K562 (cell line): Measurements from ENCODE around the gene IMMP1L. TPM values are rescaled to one million over a fixed set of nuclear protein-coding genes. Genes with fewer than 3 reads are reported as not detected.

Source experiments
- ATAC-seq: fragments of 200-7000 bp; cut with Tn5 transposase; 3 replicates; pipeline ENCODE4 v1.9.1; 2020; ENCODE audit warnings: moderate library complexity
- BruUV-seq: library from RNA; stranded (reverse); fragments of 400-500 nt; replicated peaks from 2 replicates; lab custom pipeline; 2021; lab: Mats Ljungman, UMichigan
- CTCF ChIA-PET: fragments of 300-600 bp; formaldehyde crosslinking; extraction: SDS; loops from one replicate; lab custom pipeline; 2021; ENCODE audit warnings: low intra/inter-chr PET ratio; lab: Yijun Ruan, JAX
- POLR2A ChIA-PET: fragments of 300-600, 350-650 bp; sonication (Branson Sonifier 250); formaldehyde crosslinking; extraction: SDS; loops from one replicate; lab custom pipeline; 2021; ENCODE audit warnings: antibody characterized with exemption, inconsistent platforms; lab: Yijun Ruan, JAX
- DNase-seq, 4 experiments: peaks; one replicate each; pipeline versions ENCODE4 v3.0.0 to v3.0.0-alpha.2; 2011 to 2018; ENCODE audit warnings: low spot score in 3 of 4, mixed read lengths in 3 of 4; ENCODE audit errors: extremely low read depth in 1 of 4
- FAIRE-seq: peaks from 2 replicates; lab custom pipeline; 2011; peaks lifted over from hg19 to GRCh38; lab: Jason Lieb, UNC
- H2AFZ ChIP-seq: 2 replicates; pipeline ENCODE4 v1.6.0; 2011; ENCODE audit warnings: low read depth, low read length, control low read depth, inconsistent platforms
- H3K27ac ChIP-seq: fragments of 200-600 bp; 3 replicates; pipeline ENCODE4 v1.8.0; 2011; ENCODE audit warnings: low read depth, mild to moderate bottlenecking, control low read depth, inconsistent platforms, low read length, moderate library complexity, mixed read lengths; ENCODE audit errors: extremely low read depth
- H3K27me3 ChIP-seq, 2 experiments: fragments of 300-600 bp in 1 of 2; 2 replicates in 1 of 2; 3 replicates in 1 of 2; pipeline versions ENCODE4 v1.6.0 to v1.8.0; 2011; ENCODE audit warnings: inconsistent platforms in 2 of 2, low read length in 2 of 2, mild to moderate bottlenecking in 1 of 2, mixed read lengths in 1 of 2, moderate library complexity in 1 of 2; ENCODE audit not compliant: control insufficient read depth in 2 of 2, insufficient read depth in 2 of 2
- H3K36me3 ChIP-seq: fragments of 300-600 bp; 3 replicates; pipeline ENCODE4 v1.8.0; 2011; ENCODE audit warnings: mild to moderate bottlenecking, low read length, inconsistent platforms; ENCODE audit not compliant: control insufficient read depth, insufficient read depth
- H3K4me1 ChIP-seq, 2 experiments: fragments of 200-600 bp in 1 of 2; replicated peaks in 1 of 2; 2 replicates in 1 of 2; 3 replicates in 1 of 2; pipeline versions ENCODE4 v1.5.1 to v1.8.0; 2011; ENCODE audit warnings: inconsistent platforms in 2 of 2, low read length in 2 of 2, mild to moderate bottlenecking in 1 of 2, mixed read lengths in 1 of 2, moderate library complexity in 1 of 2; ENCODE audit not compliant: control insufficient read depth in 2 of 2, insufficient read depth in 2 of 2
- H3K4me2 ChIP-seq: 2 replicates; pipeline ENCODE4 v1.6.1; 2011; ENCODE audit warnings: low read length, control low read depth, inconsistent platforms, mixed read lengths; ENCODE audit not compliant: insufficient read depth
- H3K4me3 ChIP-seq: fragments of 200-600 bp; sonication (generic), shearing (Covaris generic); 2 replicates; pipeline ENCODE4 v1.5.1; 2016; ENCODE audit warnings: control low read depth, inconsistent platforms
- H3K79me2 ChIP-seq: fragments of 200-600 bp; 3 replicates; pipeline ENCODE4 v1.8.0; 2011; ENCODE audit warnings: low read length, inconsistent platforms; ENCODE audit not compliant: control insufficient read depth, insufficient read depth
- H3K9ac ChIP-seq, 2 experiments: 2 replicates each; pipeline versions ENCODE4 v1.6.0 to v1.6.1; 2011; ENCODE audit warnings: low read depth in 2 of 2, low read length in 2 of 2, control low read depth in 1 of 2, inconsistent platforms in 1 of 2, mild to moderate bottlenecking in 1 of 2, mixed read lengths in 1 of 2; ENCODE audit not compliant: insufficient read depth in 1 of 2
- H3K9me1 ChIP-seq: one replicate; pipeline ENCODE4 v1.6.0; 2011; ENCODE audit warnings: inconsistent platforms, mild to moderate bottlenecking, low read length, moderate library complexity; ENCODE audit not compliant: control insufficient read depth, insufficient read depth
- H3K9me3 ChIP-seq: replicated peaks from 2 replicates; pipeline ENCODE4 v1.5.1; 2011; ENCODE audit warnings: low read depth, low read length, inconsistent platforms; ENCODE audit not compliant: control insufficient read depth, insufficient read depth
- H4K20me1 ChIP-seq: replicated peaks from 2 replicates; pipeline ENCODE4 v1.6.1; 2011; ENCODE audit warnings: low read length, inconsistent platforms, mixed read lengths; ENCODE audit not compliant: control insufficient read depth, insufficient read depth
- BMI1 ChIP-seq: fragments of 150-350 bp; IDR thresholded peaks from 2 replicates; pipeline ENCODE4 v1.6.1; 2014; ENCODE audit warnings: low read length
- CBX2 ChIP-seq: fragments of 200-600 bp; sonication (generic); IDR thresholded peaks from one replicate; pipeline ENCODE4 v1.6.1; 2012; ENCODE audit warnings: mild to moderate bottlenecking, low read length, inconsistent platforms; ENCODE audit not compliant: insufficient read depth, poor library complexity, severe bottlenecking
- DIDO1 ChIP-seq: fragments of 450-650 bp; IDR thresholded peaks from 2 replicates; pipeline ENCODE4 v1.6.1; 2016; ENCODE audit warnings: low read depth, missing biosample characterization, missing genetic modification characterization
- ELF1 ChIP-seq: fragments of 200-800 bp; sonication (Bioruptor generic); IDR thresholded peaks from 2 replicates; pipeline ENCODE4 v1.6.1; 2016; ENCODE audit warnings: missing genetic modification characterization, missing compliant biosample characterization
- FOXK1 ChIP-seq: sonication (generic); formaldehyde crosslinking; IDR thresholded peaks from 2 replicates; pipeline ENCODE4 v1.8.0; 2022; ENCODE audit warnings: missing genetic modification reagents, mild to moderate bottlenecking, borderline replicate concordance
- GATAD2B ChIP-seq: fragments of 450-650 bp; IDR thresholded peaks from 2 replicates; pipeline ENCODE4 v1.6.1; 2017; ENCODE audit warnings: mild to moderate bottlenecking, borderline replicate concordance
- HNRNPUL1 ChIP-seq: fragments of 200-400 bp; formaldehyde crosslinking; IDR thresholded peaks from 2 replicates; pipeline ENCODE4 v1.6.1; 2017; ENCODE audit warnings: low read length
- NFE2 ChIP-seq: IDR thresholded peaks from 2 replicates; pipeline ENCODE4 v1.6.1; 2014; ENCODE audit warnings: antibody characterized with exemption, low read depth
- POLR2AphosphoS2 ChIP-seq: IDR thresholded peaks from 2 replicates; pipeline ENCODE4 v1.6.1; 2012; ENCODE audit warnings: low read length, improper control_type of control experiment
- SIRT6 ChIP-seq: IDR thresholded peaks from one replicate; pipeline ENCODE4 v1.6.1; 2012; ENCODE audit warnings: low read depth, mild to moderate bottlenecking, control low read depth, inconsistent platforms, low read length, moderate library complexity
- SREBF1 ChIP-seq: fragments of 150-350 bp; IDR thresholded peaks from 2 replicates; pipeline ENCODE4 v1.6.1; 2014; ENCODE audit warnings: antibody characterized with exemption, low read depth, low read length, borderline replicate concordance
- ZNF140 ChIP-seq: fragments of 250-450 bp; sonication (Bioruptor Pico); IDR thresholded peaks from 2 replicates; pipeline ENCODE4 v1.8.0; 2021; ENCODE audit warnings: moderate library complexity, mild to moderate bottlenecking, inconsistent platforms
- WGBS: fragments of 100-300 bp; shearing (Covaris generic); methylation state at CpG from one replicate; pipeline ENCODE4 v1.1.6; 2016; ENCODE audit warnings: low coverage, mixed read lengths; ENCODE audit not compliant: insufficient coverage; ENCODE audit errors: missing lambda C conversion rate; 5-methylcytosine and 5-hydroxymethylcytosine counted together
- in situ Hi-C: fragments of 300-500 bp; cut with MboI; formaldehyde crosslinking; loops from 4 replicates; pipeline ENCODE4 v1.15.0; 2018; ENCODE audit warnings: inconsistent platforms, mixed read lengths
- intact Hi-C: fragments of 100-400 bp; cut with micrococcal nuclease; formaldehyde crosslinking; loops from 2 replicates; pipeline ENCODE4 v1.14.2; 2022
- polyA plus RNA-seq, 8 experiments: library from polyadenylated mRNA; depleted of rRNA in 4 of 8; stranded (reverse) in 5 of 8; unstranded in 3 of 8; fragments of >200 nt; fragmentation: Nextera tagmentation in 2 of 8; fragmentation: Illumina TruSeq in 1 of 8; extraction: Ambion mirVana in 2 of 8; extraction: Trizol in 1 of 8; gene quantifications; 2 replicates each; pipeline versions ENCODE4 v1.2.1 to v1.2.3, GENCODE V29; 2011 to 2014; ENCODE audit warnings: inconsistent platforms in 1 of 8, missing spikeins in 1 of 8
- total RNA-seq, 7 experiments: library from RNA; depleted of rRNA in 6 of 7; stranded (reverse); fragments of >200 nt in 6 of 7; fragmentation: Illumina TruSeq in 2 of 7; extraction: Trizol in 2 of 7; gene quantifications; 2 replicates each; pipeline versions ENCODE4 v1.2.1 to v1.2.3, GENCODE V29; 2011 to 2021; ENCODE audit warnings: low replicate concordance in 1 of 7
- TF ChIP-seq, protein P1 (sequence below): IDR thresholded peaks from 2 replicates; pipeline ENCODE4 v1.6.1; 2011; ENCODE audit not compliant: insufficient read length; ENCODE audit errors: extremely low read depth
- TF ChIP-seq, protein P2 (sequence below): fragments of 450-650 bp; IDR thresholded peaks from one replicate; pipeline ENCODE4 v1.6.1; 2018; ENCODE audit warnings: mild to moderate bottlenecking, moderate library complexity; ENCODE audit not compliant: partially characterized antibody
- TF ChIP-seq, protein P3 (sequence below): sonication (generic); formaldehyde crosslinking; IDR thresholded peaks from 2 replicates; pipeline ENCODE4 v1.8.1; 2023; ENCODE audit warnings: mild to moderate bottlenecking, missing genetic modification reagents
- TF ChIP-seq, protein P4 (sequence below), 2 experiments: fragments of 450-650 bp; IDR thresholded peaks; 2 replicates each; pipeline ENCODE4 v1.6.1; 2016

Gene IMMP1L
- total and polyA plus RNA-seq, 9 of the 15 experiments (the other 6 are each of a cell fraction or from before 2014, with no cell fraction given), result 56.0 to 245 (median 169) TPM

DNA sequence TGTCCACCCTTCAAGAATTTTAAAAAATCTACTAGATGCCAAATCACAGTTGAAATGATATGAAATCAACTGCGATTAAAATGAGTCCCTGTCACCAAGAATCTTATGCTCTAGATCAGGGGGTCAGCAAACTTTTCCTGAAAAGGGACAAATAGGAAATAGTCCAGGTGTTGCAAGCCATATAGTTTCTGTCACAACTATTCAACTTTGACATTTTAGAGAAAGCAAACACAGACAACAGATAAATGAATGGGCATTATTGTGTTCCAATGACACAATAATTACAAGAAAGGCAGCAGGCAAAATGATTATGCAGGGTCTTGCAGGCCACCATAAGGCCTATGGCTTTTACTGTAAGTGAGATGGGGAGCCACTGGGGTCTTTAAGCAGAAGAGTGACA, 58.6 kb downstream of the IMMP1L start:
- WGBS, result 100% methylated on average over 1 of the region's 1 CpG
- peaks cover 44% of the 10 kb centered on the region; the same call in 2 of the 3 replicates for H3K36me3 ChIP-seq
- BruUV-seq, result no TSS peak
- H3K27ac ChIP-seq, result no peak overlapping the region
- no peak overlapping the region for H3K4me2 ChIP-seq
- no peak for ATAC-seq
- no peak overlapping the region for H3K4me3 ChIP-seq
- ChIA-PET POLR2A (no interaction called here), CTCF (no interaction called here)
- H3K27me3 ChIP-seq, result no peaks in the 10 kb centered on the region
- H2AFZ ChIP-seq, result no peak overlapping the region
- FAIRE-seq, result no peak
- H3K4me1 ChIP-seq, result no peaks in the 10 kb centered on the region
- intact Hi-C loops (no loop called here), in situ Hi-C loops (no loop called here)
- H4K20me1 ChIP-seq, result no peaks in the 10 kb centered on the region
- no peak overlapping the region for H3K9ac ChIP-seq
- DNase-seq, result no peak
- 0 out of 3 replicates have a peak, but pooled peaks cover 4% of the 10 kb centered on the region for H3K79me2 ChIP-seq
- no peaks in the 10 kb centered on the region for H3K9me3 ChIP-seq
- no peak for TF ChIP-seq POLR2AphosphoS2
- no peak for TF ChIP-seq BMI1
- no peak for TF ChIP-seq CBX2
- no peak for TF ChIP-seq HNRNPUL1
- TF ChIP-seq, protein P1, sequence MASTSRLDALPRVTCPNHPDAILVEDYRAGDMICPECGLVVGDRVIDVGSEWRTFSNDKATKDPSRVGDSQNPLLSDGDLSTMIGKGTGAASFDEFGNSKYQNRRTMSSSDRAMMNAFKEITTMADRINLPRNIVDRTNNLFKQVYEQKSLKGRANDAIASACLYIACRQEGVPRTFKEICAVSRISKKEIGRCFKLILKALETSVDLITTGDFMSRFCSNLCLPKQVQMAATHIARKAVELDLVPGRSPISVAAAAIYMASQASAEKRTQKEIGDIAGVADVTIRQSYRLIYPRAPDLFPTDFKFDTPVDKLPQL, result no peak
- TF ChIP-seq, protein P2, sequence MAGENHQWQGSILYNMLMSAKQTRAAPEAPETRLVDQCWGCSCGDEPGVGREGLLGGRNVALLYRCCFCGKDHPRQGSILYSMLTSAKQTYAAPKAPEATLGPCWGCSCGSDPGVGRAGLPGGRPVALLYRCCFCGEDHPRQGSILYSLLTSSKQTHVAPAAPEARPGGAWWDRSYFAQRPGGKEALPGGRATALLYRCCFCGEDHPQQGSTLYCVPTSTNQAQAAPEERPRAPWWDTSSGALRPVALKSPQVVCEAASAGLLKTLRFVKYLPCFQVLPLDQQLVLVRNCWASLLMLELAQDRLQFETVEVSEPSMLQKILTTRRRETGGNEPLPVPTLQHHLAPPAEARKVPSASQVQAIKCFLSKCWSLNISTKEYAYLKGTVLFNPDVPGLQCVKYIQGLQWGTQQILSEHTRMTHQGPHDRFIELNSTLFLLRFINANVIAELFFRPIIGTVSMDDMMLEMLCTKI, result no peak
- TF ChIP-seq, protein P3, sequence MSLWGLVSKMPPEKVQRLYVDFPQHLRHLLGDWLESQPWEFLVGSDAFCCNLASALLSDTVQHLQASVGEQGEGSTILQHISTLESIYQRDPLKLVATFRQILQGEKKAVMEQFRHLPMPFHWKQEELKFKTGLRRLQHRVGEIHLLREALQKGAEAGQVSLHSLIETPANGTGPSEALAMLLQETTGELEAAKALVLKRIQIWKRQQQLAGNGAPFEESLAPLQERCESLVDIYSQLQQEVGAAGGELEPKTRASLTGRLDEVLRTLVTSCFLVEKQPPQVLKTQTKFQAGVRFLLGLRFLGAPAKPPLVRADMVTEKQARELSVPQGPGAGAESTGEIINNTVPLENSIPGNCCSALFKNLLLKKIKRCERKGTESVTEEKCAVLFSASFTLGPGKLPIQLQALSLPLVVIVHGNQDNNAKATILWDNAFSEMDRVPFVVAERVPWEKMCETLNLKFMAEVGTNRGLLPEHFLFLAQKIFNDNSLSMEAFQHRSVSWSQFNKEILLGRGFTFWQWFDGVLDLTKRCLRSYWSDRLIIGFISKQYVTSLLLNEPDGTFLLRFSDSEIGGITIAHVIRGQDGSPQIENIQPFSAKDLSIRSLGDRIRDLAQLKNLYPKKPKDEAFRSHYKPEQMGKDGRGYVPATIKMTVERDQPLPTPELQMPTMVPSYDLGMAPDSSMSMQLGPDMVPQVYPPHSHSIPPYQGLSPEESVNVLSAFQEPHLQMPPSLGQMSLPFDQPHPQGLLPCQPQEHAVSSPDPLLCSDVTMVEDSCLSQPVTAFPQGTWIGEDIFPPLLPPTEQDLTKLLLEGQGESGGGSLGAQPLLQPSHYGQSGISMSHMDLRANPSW (CRISPR knock-in tag), result no peak
- TF ChIP-seq SIRT6, result no peak
- TF ChIP-seq ELF1, result no peak
- no peak for TF ChIP-seq GATAD2B
- TF ChIP-seq DIDO1, result no peak
- TF ChIP-seq ZNF140 (CRISPR knock-in tag), result no peak
- TF ChIP-seq FOXK1, result no peak
- TF ChIP-seq SREBF1, result no peak
- TF ChIP-seq, protein P4, sequence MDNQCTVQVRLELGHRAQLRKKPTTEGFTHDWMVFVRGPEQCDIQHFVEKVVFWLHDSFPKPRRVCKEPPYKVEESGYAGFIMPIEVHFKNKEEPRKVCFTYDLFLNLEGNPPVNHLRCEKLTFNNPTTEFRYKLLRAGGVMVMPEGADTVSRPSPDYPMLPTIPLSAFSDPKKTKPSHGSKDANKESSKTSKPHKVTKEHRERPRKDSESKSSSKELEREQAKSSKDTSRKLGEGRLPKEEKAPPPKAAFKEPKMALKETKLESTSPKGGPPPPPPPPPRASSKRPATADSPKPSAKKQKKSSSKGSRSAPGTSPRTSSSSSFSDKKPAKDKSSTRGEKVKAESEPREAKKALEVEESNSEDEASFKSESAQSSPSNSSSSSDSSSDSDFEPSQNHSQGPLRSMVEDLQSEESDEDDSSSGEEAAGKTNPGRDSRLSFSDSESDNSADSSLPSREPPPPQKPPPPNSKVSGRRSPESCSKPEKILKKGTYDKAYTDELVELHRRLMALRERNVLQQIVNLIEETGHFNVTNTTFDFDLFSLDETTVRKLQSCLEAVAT (IDR thresholded peaks at IDR 0.05), result no peak
- TF ChIP-seq NFE2, result no peak
- H3K9me1 ChIP-seq, result no peaks in the 10 kb centered on the region
